ENCODE data around the gene GATAD2A.
"Not testable (repeated sequence)": the region's sequence is repeated elsewhere in the genome, so short reads cannot be mapped to it uniquely, and the experiment has no call there.

GATAD2A gene

DNA sequence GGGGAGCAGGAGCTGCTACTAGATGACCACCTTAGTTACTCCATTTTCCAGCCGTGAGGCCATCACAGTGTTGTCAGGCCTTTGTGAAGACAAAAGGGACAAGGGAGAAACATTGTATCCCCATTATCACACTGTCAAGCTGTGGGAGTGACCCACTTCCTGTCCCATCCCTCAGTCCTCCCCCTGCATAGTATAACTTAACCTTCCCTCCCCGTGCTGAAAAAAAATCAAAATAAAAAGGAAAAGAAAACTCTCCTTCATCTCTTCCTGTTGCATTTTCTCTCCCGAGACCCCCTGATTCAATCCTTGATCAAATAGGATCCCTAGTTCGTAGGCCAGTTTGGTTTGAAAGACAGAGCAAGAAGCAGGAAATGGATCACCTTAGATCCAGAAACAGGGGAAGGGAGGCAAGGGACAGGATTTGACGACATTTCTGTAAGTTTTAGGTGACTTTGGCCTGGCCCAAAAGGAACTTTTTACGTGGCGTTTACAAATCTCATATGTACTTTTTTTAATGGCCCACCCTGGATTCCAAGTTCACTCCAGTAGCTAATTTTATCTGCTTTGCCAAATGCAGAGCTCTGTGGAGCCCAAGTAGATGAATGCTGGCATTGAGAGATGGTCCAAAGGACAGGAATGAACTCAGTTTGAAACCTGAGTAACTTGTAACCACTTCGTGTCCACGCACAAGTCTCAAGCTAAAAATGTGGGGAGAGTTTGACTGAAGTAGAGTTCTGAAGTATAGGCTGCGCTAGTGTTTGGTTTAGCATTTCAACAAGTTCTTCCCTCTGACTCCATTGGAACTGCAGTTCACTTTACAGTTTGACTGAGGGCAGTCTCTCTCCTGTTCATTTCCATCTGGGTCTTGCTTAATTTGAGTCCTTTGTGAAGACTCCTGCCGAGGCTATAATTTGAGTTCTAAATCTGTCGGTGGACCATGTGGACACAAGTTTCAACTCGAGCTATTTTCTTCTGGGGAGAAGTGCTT lies 16.6 kb upstream of the GATAD2A start:
- no peak for DNase-seq

DNA sequence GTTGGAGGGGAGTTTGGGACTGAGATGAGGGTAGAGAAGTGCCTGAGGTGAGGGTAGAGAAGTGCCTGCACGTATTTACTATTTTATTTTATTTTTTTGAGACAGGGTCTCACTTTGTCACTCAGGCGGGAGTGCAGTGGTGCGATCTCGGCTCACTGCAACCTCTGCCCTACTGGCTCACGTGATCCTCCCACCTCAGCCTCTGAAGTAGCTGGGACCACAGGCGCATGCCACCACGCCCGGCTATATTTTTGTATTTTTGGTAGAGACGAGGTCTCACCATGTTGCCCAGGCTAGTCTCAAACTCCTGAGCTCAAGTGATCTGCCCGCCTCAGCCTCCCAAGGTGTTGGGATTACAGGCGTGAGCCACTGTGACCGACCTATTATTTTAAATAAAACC lies 15.8 kb upstream of the GATAD2A start:
- DNase-seq: not testable (repeated sequence)

DNA sequence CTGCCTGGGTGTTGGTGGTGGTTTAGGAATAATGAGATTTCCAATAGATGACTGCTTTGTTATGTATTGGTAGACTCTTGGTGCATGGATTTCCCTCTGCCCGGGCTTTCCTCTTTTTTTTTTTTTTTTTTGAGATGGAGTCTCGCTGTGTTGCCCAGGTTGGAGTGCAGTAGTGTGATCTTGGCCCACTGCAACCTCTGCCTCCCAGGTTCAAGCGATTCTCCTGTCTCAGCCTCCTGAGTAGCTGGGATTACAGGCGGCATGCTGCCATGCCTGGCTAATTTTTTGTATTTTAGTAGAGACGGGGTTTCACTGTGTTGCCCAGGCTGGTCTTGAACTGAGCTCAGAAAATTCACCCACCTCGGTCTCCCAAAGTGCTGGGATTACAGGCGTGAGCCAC lies 11.1 kb upstream of the GATAD2A start:
- not testable (repeated sequence) for DNase-seq

DNA sequence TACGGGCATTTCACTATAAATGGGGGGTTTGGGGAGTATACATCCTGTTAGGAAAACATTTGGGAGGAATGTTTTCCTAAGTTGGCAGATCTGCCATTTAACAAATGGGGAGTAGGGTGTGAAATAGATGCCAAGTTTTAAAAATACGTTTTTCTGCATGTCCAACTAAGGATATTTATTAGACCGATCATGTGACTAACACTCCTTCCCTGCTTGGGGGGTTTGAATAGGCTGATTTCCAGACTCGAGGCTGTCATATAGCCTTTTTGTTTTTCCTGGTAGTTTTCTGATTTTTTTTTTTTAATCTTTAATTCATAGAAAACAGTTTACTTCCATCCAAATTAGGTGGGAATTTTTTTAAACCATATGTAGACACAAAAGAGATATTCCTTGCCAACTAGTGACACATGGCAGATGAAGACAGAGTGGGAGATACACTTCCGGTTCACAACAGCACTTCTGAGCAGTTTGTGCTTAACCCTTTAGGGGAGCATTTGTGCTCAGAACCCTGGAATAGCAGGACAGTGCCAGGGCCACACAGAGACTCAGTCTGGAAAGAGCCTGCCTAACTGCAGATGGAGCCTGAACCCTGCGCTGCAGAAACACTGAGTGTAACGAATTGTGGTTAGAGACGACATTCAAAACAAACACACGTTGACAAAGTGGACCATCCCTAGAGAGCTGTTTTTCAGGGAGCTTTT lies 5.6 kb upstream of the GATAD2A start:
- no peak for DNase-seq

DNA sequence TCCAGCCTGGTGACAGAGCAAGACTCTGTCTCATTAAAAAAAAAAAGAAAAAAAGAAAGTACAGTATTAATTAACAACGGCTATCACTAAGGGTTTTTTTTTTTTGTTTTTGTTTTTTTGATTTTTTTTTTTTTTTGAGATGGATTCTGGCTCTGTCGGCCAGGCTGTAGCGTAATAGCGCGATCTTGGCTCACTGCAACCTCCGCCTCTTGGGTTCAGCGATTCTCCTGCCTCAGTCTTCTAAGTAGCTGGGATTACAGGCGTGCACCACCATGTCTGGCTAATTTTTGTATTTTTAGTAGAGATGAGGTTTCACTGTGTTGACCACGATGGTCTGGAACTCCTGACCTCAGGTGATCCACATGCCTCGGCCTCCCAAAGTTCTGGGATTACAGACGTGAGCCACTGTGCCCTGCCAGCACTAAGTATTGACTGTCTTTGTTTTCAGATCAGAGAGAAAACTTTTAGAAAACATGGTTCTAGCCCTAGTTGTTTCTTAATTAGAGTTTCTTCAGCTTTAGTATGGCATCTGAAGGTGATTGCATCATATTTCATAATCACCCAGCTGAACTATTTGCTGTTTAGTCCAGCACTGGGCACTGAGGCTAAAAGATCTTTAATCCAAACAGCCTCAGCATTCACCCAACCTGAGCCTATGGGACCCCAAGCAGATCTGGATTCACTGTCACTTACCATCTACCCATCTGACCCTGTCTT lies 2.7 kb upstream of the GATAD2A start:
- no peak for DNase-seq

DNA sequence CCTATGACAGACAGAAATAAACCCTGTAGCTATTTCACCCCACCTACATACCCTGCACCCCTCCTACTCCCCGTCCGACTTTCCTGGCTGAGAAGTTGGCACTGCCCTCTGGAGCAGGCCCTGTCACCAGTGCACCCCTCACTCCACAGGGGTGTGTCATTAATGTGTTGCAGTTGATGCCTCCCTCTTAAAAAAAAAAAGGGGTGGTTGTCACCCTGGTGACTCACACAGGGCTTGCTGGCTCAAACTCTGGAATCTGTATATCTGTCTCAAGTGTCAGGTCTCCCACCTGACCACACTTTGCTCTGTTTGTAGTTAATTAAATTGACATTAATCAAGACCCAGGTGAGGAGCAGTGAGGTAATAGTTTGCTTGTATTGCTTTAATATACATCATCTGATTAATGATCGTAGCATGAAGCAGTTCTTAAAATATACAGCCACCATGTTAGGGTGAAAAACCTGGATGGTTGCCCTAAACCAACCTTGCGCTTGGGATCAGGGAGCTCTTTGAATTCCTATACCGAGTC lies 2.0 kb upstream of the GATAD2A start:
- DNase-seq: no peak

DNA sequence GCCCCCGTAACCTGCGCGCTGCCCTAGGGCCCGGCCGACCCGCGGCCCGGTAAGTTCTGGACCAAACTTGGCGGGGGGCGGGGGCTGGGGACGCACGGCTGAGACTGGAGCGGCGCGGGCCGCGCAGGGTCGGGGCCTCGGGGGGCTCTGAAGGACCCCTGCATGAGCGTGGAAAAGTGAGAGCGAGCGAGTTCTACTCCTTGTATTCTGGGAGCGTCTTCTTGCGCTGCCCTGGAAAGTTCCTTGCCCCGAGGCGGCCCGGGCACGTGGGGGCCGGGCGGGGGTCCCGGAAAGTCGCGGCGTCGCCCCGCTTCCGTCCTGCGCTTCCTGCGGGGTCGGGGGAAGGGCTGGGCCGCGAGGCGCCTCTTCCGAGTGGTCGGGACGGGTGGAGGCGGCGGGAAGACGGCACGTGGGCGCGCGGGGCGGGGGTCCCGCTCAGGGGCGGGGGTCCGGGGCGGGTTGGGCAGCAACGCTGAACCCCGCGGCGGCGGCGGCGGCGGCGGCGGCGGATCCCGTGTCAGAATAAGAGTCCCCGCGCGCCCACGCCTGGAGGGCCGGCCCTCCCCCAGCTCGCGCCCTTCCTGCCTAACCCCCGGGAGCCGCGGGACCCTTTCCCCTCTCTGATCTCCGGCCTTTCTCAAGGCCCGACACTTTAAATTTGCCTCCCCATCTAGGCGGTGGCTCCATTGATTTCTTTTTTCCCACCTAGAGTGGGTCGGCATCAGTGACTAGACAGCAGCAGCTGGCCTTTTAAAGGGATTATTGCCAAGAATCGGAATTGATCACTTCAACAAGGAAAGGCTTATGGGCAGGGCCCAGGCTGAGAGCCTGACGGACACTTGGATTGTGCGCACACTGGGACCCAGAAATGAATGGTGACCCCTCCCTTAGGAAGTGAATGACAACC lies 749 bp downstream of the GATAD2A start:
- peak; percentile 47 for DNase-seq

DNA sequence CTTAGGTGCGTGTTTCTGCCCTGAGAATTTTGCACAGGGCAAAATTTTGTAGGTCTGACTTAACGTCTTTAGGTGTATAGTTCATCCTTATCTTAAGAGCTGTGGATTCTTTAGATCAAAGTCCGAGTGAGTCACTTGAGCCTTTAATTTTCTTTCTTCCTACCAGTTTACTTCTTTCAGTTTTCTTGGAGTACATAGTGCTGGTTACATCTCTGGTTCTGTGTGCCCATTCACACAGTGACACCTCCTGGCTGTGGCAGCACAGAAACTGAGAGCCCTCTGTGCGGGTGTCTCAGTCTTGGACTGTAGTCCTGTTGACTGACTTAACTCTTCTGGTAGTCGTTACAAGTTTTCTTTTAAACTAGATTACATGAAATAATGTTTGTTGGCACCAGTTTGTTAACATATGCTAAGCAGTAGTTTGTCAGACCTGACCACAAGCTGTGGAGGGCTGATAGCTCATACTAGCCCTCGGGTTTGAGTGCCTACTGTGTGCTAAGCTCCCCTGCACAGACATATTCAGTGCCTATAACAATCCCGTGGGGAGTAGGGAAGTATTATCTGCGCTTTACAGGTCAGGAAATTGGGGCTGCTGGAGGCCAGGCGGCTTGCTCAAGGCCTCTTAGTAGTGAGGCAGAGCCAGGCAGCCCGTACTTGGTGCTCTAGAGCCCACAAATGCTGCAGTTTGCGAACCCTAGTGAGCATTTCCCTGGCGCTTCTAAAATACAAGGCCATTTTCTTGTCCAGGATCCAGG lies 1.6 kb downstream of the GATAD2A start:
- peak; percentile 56 for DNase-seq

DNA sequence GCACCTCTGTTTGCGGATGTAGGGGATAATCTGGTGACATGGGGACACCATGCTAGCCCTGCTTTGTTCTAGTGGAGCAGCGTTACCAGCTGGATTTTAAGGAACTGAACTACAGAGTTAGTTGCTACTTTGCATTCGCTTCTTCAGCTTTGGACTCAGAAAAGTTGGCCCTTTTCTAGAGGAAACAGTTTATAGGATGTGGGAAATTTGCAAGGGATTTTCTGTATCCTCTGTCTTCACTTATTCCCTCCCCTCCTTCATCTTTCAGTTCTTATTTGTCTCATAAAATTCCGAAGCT lies 2.1 kb downstream of the GATAD2A start:
- no peak for DNase-seq

DNA sequence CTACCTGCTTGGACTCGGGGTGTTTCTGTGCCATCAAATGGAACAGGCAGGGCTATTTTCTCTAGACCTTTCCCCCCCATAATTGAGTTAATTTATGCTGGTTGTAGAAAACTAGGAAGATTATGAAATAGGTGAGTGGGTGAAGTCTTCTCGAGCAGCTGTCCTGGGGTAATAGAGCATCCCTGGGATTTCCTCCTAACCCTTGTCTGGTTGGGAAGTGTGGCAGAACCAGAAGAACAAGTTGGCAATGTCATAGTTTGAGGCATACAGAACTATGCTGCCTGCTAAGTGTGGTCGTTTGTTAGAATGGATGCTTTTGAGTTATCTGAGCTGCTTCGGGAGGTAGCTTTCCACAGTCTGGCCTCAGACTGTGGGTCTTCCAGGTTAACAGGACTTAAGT lies 3.7 kb downstream of the GATAD2A start:
- DNase-seq: no peak

DNA sequence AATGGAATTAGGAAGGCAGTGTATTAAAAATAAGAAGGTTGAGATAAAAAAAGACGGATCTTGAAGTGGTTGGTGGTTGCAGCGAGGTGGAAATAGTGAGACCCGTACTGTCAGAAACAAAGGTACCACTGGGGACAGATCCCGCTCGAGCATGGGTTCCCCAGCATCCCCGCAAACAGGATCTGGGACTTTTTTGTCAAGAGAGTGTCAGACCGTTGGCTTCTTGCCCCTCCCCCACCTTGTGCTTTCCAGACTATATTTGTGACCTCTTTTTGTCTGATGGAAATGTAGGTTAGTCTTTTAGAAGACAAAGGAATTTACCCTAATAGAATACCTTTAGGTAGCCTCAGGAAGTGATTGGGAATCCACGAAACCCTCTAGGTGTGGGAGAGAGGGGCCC lies 4.2 kb downstream of the GATAD2A start:
- no peak for DNase-seq

DNA sequence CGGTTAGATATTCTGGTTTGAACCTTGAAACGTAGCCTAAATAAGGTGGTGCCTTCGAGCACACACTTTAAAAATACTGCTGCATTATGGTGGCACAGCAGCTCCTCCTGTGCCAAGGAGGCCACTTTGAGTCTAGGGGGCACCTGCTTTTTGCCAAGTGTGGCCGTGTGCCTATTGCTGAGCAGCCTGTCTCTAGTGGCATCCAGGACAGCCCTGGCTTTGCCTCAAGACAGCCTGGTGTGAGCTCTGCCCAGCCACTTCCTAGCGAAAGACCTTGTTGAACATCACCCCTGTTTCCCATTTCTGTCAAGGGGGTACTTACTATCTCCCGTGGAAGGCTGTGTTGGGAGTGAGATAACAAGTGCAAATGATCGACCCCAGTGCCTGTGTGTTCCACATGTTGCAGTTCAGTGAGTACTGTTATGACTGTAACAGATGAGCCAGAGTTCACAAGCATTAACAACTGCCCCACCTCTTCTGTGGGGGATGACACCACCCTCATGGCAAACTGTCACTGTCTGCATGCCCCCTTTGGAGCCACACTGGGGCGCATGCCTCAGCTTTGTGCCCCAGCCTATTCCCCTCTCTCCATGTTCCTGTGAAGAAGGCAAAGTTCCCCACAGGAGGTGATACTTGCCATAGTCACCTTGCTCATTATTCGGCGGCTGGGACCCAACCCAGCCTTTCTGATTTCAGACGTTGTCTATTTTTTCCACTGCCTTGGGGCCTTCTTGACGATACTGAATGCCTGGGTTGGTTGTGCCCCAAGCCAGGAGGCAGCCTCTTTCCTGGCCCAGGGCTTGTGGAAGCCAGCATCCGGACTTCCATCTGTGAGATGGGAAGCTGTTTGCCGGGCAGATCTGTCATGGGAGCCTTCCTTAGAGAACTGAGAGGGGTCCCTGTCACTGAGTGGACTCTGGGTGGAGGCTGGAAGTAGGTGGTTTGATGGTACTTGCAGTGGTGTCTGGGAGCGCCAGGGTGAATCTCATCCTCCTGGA lies 5.4 kb downstream of the GATAD2A start:
- DNase-seq: peak; percentile 8

DNA sequence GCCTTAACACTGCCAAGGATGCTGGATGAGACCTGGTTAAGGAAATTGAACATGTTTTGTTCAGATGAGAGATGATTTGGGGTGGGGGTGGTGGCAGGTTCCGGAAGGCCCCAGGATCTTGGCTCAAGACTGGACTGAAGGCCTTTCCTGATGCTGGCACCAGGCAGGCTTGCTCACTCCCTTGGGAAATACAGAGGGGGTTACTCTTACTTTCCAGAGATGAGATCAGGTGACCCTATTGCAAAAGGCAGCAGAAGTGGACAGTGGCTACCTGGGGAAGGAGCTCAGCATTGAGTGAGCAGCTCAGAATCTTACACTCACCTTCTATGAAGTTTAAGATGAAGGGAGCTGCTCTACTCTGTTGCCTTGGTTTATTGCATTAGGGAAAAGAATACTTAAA lies 10.8 kb downstream of the GATAD2A start:
- no peak for DNase-seq

DNA sequence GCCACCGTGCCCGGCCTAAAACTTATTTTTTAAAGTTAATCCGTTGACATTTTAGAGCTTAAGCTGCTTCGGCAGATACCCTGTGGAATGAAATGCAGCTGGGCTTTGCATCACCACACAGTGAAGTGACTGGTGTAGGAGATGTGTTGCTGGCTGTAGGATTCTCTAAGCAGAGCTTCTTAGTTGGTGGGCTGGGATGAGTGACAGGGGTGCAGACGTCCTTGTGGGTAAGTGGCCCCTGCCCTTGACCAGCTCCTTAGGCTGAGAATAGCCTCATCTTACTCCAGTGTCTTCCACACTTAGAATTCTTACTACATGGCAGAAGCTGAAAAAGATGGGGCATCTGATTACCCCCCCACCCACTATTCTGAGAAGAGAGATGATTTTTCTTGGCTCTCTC lies 11.6 kb downstream of the GATAD2A start:
- DNase-seq: no peak

DNA sequence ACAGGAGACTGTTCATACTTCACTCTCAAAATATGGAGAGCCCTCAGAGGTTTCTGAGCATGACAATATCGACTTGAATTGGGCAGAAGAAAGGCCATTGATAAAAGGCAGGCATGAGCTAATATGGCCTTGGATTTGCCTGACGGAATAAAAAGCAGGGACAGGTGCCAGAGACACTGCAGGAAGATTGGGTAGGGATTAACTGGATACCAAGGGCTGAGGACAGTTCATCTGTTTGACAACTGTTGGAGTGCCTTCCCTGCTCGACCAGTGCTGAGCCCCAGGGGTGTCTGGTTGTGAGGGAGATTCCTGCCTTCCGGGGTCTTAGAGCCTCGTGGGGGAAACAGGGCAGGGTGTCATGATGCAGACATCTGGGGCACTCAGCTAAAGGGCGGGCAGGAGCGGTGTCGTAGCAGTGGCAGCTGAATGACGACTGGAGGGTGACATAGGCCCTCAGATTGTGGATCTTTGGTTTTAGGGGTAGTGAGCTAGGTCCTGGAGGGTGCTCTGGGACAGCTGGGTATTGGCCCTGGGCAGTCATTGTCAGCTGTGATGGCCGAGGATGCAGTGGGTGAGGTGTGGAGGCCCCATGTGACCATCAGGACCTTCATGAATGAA lies 12.3 kb downstream of the GATAD2A start:
- no peak for DNase-seq

DNA sequence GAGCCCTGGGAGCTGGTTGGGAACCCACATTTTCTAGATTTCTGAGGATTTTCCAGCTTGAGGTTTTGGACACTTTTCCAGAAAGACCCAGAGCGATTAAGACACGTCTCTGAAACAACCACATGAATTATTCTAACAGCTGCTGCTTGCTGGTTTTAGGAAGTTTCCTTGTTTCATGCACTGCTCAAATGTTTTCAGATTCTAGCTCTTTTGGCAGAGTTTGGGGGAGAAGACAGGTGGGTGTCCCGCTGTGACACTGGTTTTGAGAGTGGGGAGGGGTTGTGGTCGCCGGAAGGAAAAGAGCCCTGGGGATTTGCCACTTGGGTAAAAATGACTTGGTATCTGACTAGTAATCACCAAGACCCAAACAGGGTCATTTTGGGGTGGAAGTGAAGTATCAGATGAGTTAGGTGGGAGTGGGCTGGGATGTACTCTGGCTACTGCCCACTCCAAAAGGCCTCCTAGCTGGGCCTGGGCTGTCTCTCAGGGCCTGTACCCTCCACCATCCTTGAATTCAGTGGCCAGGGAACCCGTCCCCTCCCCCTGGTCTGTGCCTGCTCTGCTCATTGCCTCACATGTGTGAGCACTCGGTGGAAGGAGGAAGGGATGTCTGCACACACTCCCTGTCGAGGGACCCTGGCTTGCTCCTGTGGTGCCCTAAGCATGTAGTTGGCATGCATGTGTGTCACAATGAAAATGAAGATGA lies 13.2 kb downstream of the GATAD2A start:
- DNase-seq: no peak

DNA sequence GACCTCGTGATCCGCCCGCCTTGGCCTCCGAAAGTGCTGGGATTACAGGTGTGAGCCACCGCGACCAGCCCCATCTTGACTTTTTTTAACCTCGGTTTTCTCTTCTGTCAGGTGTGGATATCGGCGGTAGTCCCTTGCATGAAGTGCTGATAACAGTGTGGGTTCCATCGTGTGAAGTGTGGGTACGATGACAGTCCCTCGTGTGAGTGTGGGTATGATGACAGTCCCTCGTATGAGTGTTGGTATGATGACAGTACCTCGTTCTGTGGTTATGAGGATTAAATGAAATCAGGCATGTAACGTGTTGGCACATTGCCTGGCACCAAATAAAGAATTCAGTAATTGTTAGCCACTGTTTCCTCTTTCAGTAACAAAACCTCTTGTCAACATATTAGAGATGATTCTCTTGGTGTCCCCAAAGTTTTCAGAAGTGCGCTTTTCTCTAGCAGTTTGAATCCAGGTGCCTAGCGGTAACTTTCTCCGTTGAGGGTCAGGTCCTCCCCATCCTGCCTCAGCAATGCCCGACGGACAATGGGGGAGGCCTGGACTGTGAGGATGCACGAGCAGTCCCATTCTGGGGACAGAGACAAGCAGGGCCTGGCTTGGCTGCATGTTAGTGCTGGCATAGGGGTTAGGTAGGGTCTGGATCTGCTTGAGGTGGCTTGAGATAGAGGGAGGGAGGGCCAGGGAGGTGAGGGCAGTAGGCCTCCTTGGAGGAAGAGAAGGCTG lies 15.3 kb downstream of the GATAD2A start:
- DNase-seq: no peak

DNA sequence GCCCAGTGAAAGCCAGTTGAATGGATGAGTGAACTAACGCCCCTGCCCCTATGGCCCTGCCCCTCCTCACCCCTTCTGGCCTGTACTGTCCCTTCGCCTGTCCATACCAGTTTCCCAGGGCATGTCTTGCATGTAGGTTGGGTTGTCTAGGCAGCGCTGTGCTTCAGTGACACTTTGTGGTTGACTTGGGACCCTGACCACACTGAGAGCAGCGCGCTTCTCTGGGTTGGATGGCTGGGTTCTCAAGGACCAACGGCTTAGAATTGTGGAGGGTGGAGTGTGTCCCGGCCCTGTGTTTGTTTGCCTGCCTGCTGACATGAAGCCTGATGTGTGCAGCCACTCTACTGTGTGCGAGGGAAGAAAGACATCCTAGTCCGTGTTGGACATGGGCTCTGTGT lies 15.8 kb downstream of the GATAD2A start:
- DNase-seq: no peak

Data from activated CD4-positive, alpha-beta T cell treated with anti-CD3 and anti-CD28 coated beads, Interleukin-2, amount 50 U/mL, for 1 hour (primary cell).